Endodermal cell (in vitro differentiated cells): ENCODE measurements around the gene NCK2. TPM values are rescaled to one million over a fixed set of nuclear protein-coding genes. Genes with fewer than 3 reads are reported as not detected.

Experiments used
- DNase-seq: peaks from one replicate; pipeline ENCODE4 v3.0.0-alpha.2; 2017
- H3K27ac ChIP-seq: 2 replicates; pipeline ENCODE4 v1.5.1; 2013; ENCODE audit warnings: mild to moderate bottlenecking, low read depth, low read length, moderate library complexity
- H3K27me3 ChIP-seq: 2 replicates; pipeline ENCODE4 v1.6.1; 2013; ENCODE audit warnings: mild to moderate bottlenecking, low read length, moderate library complexity; ENCODE audit not compliant: insufficient read depth, control insufficient read depth, poor library complexity, severe bottlenecking
- H3K36me3 ChIP-seq: 2 replicates; pipeline ENCODE4 v1.7.0; 2013; ENCODE audit warnings: mild to moderate bottlenecking, low read length, moderate library complexity; ENCODE audit not compliant: control insufficient read depth, insufficient read depth
- H3K4me1 ChIP-seq: one replicate; pipeline ENCODE4 v1.7.0; 2013; ENCODE audit warnings: low read length; ENCODE audit not compliant: control insufficient read depth, insufficient read depth
- H3K4me3 ChIP-seq: 2 replicates; pipeline ENCODE4 v1.5.1; 2013; ENCODE audit warnings: mild to moderate bottlenecking, low read length, moderate library complexity
- H3K9ac ChIP-seq: 2 replicates; pipeline ENCODE4 v1.6.1; 2013; ENCODE audit warnings: mild to moderate bottlenecking, low read length, moderate library complexity; ENCODE audit not compliant: poor library complexity, severe bottlenecking; ENCODE audit errors: extremely low read depth
- H3K9me3 ChIP-seq: 2 replicates; pipeline ENCODE4 v1.6.1; 2013; ENCODE audit warnings: mild to moderate bottlenecking, low read length, moderate library complexity; ENCODE audit not compliant: control insufficient read depth
- H3K27ac Mint-ChIP-seq: 2 replicates; pipeline ENCODE4 v1.8.0; 2020; ENCODE audit warnings: mixed read lengths
- H3K27me3 Mint-ChIP-seq: 2 replicates; pipeline ENCODE4 v1.8.0; 2021; ENCODE audit warnings: mild to moderate bottlenecking, mixed read lengths; ENCODE audit not compliant: insufficient read depth
- H3K36me3 Mint-ChIP-seq: 2 replicates; pipeline ENCODE4 v1.8.0; 2020; ENCODE audit warnings: low read depth, mixed read lengths
- H3K4me1 Mint-ChIP-seq: 2 replicates; pipeline ENCODE4 v1.8.0; 2020; ENCODE audit warnings: mixed read lengths
- H3K4me3 Mint-ChIP-seq: 2 replicates; pipeline ENCODE4 v1.8.0; 2020; ENCODE audit warnings: mild to moderate bottlenecking, moderate library complexity, mixed read lengths
- H3K9me3 Mint-ChIP-seq: 2 replicates; pipeline ENCODE4 v1.8.0; 2020; ENCODE audit warnings: mild to moderate bottlenecking, mixed read lengths
- WGBS, 2 experiments: methylation state at CpG; one replicate each; pipeline versions ENCODE4 v1.1.5 to v1.1.7; 2013; ENCODE audit warnings: missing lambda C conversion rate in 2 of 2, mixed read lengths in 1 of 2; ENCODE audit not compliant: insufficient coverage in 1 of 2, insufficient read length in 1 of 2; 5-methylcytosine and 5-hydroxymethylcytosine counted together
- total RNA-seq, 2 donors: library from RNA; stranded (reverse); fragmentation: NEBNext Ultra II Directional in 1 of 2; extraction: Animal tissue kit (Norgen Biotek cat#: 25700) in 1 of 2; gene quantifications; 2 replicates in 1 of 2; 3 replicates in 1 of 2; pipeline ENCODE4 v1.2.1, GENCODE V29; 2021
- TF ChIP-seq, protein P1 (sequence below): fragments of 200-600 bp; sonication (generic); conservative IDR thresholded peaks from 2 replicates; pipeline ENCODE4 v1.5.0; 2021; ENCODE audit warnings: antibody characterized with exemption, mild to moderate bottlenecking

NCK2 gene
- total RNA-seq, 2 donors from 2014 or later, result 58.9 to 63.8 TPM

DNA sequence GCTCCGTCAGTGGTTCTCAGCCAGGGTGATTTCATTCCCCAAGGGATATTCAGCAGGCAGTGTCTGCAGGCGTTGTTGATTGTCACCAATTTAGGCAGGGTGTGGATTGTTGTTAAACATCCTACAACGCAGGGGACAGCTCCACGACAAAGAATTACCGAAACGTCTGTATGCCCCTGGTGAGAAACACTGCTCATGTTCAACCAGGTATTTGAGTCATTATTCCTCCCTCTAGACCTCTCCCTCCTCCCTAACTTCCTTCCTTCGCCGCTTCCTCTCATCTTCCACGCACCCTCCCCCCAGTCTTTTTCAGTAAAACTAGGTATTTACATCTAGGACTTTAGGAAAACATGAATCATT, 50.8 kb downstream of the NCK2 start:
- H3K27ac Mint-ChIP-seq, result peak overlapping the region; percentile 67
- H3K4me3 Mint-ChIP-seq, result peak overlapping the region; percentile 32
- H3K27me3 Mint-ChIP-seq, result no peaks in the 10 kb centered on the region
- peaks cover 46% of the 10 kb centered on the region for H3K4me1 Mint-ChIP-seq
- no peaks in the 10 kb centered on the region for H3K36me3 ChIP-seq
- WGBS, 2 experiments, result 33 to 40% methylated on average over 2 to 9 of the region's 9 CpGs
- no peaks in the 10 kb centered on the region for H3K9me3 Mint-ChIP-seq
- H3K27ac ChIP-seq, result no peak overlapping the region
- H3K27me3 ChIP-seq, result no peaks in the 10 kb centered on the region
- peaks cover 6% of the 10 kb centered on the region for H3K4me1 ChIP-seq
- no peaks in the 10 kb centered on the region for H3K9me3 ChIP-seq
- peak overlapping the region; percentile 21 for H3K4me3 ChIP-seq
- DNase-seq, result peak; percentile 74
- H3K9ac ChIP-seq, result no peak overlapping the region
- TF ChIP-seq, protein P1, sequence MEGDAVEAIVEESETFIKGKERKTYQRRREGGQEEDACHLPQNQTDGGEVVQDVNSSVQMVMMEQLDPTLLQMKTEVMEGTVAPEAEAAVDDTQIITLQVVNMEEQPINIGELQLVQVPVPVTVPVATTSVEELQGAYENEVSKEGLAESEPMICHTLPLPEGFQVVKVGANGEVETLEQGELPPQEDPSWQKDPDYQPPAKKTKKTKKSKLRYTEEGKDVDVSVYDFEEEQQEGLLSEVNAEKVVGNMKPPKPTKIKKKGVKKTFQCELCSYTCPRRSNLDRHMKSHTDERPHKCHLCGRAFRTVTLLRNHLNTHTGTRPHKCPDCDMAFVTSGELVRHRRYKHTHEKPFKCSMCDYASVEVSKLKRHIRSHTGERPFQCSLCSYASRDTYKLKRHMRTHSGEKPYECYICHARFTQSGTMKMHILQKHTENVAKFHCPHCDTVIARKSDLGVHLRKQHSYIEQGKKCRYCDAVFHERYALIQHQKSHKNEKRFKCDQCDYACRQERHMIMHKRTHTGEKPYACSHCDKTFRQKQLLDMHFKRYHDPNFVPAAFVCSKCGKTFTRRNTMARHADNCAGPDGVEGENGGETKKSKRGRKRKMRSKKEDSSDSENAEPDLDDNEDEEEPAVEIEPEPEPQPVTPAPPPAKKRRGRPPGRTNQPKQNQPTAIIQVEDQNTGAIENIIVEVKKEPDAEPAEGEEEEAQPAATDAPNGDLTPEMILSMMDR, result no peak
- H3K36me3 Mint-ChIP-seq, result no peaks in the 10 kb centered on the region

DNA sequence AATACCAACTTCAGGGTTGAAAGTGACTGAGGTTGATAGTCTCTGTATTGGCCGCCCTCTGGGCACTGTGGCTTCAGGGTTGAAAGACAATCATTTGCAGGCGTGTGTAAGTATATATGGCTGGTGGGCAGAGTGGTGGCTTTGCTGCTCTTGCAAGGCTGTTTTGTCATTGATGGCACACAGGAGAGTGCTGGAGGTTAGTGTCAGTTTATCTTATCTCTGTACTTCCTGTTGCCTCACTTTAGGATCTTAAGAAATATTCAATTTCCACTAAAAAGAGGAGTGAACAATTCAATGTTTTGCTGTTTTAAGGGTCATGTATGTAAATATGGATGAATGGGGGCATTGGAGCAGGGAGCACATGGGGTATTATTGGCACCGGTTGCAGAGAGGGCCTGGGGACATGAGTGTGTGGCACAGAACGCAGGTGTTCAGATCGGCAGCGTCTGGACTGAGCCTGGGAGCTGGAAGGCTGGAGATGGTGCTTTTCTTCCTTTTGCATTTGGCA, 51.5 kb downstream of the NCK2 start:
- Mint-ChIP-seq H3K27me3 (no peaks in the 10 kb centered on the region), H3K36me3 (no peaks in the 10 kb centered on the region), H3K4me1 (peaks cover 43% of the 10 kb centered on the region), H3K27ac (no peak overlapping the region), H3K9me3 (no peaks in the 10 kb centered on the region), H3K4me3 (no peak overlapping the region)
- no peak overlapping the region for H3K9ac ChIP-seq
- WGBS, 2 experiments, result 86 to 87% methylated on average over 2 to 6 of the region's 6 CpGs
- H3K27me3 ChIP-seq, result no peaks in the 10 kb centered on the region
- H3K4me3 ChIP-seq, result no peak overlapping the region
- no peak overlapping the region for H3K27ac ChIP-seq
- H3K9me3 ChIP-seq, result no peaks in the 10 kb centered on the region
- DNase-seq, result no peak
- H3K36me3 ChIP-seq, result no peaks in the 10 kb centered on the region
- H3K4me1 ChIP-seq, result peaks cover 6% of the 10 kb centered on the region
- TF ChIP-seq, protein P1, result no peak

DNA sequence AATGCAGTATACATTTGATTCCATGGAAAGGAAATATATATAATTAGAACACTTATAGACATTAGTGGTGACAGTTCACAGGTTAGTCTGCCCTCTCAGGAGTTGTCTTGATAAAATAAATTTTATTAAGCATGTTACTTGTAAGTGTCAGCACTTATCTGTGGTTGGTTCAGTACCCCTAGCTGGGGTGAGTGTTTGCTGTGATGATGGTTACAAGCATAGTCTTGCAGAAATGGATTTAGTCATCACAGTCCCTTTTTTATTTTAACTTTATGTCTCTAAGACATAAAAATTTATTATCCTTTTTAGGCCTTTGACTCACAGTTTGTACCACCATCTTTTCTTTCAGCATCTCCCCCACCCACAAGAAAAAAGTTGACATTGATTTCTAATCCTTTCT, 52.1 kb downstream of the NCK2 start:
- H3K36me3 ChIP-seq, result no peaks in the 10 kb centered on the region
- no peaks in the 10 kb centered on the region for H3K27me3 ChIP-seq
- no peak for DNase-seq
- Mint-ChIP-seq H3K4me1 (peaks cover 42% of the 10 kb centered on the region), H3K9me3 (no peaks in the 10 kb centered on the region), H3K27ac (no peak overlapping the region), H3K4me3 (no peak overlapping the region), H3K36me3 (peaks cover 4% of the 10 kb centered on the region), H3K27me3 (no peaks in the 10 kb centered on the region)
- TF ChIP-seq, protein P1, result no peak
- no peak overlapping the region for H3K27ac ChIP-seq
- peaks cover 6% of the 10 kb centered on the region for H3K4me1 ChIP-seq
- H3K9ac ChIP-seq, result no peak overlapping the region
- H3K4me3 ChIP-seq, result no peak overlapping the region
- H3K9me3 ChIP-seq, result no peaks in the 10 kb centered on the region
